MCF 10A (cell line): Measurements from ENCODE around the gene OSBPL7. TPM values are rescaled to one million over a fixed set of nuclear protein-coding genes. Genes with fewer than 3 reads are reported as not detected.

ENCODE experiments used
- BruUV-seq: library from RNA; stranded (reverse); fragments of 400-500 nt; replicated peaks from 2 replicates; lab custom pipeline; 2021; lab: Mats Ljungman, UMichigan
- CTCF ChIA-PET: fragments of 300-600 bp; sonication (Branson Sonifier 250); formaldehyde crosslinking; extraction: SDS; loops from one replicate; lab custom pipeline; 2021; ENCODE audit warnings: antibody characterized with exemption, inconsistent platforms; lab: Yijun Ruan, JAX
- POLR2A ChIA-PET: fragments of 300-600, 350-650 bp; sonication (Branson Sonifier 250); formaldehyde crosslinking; extraction: SDS; loops from one replicate; lab custom pipeline; 2020; ENCODE audit warnings: antibody characterized with exemption, inconsistent platforms; lab: Yijun Ruan, JAX
- DNase-seq: peaks from one replicate; pipeline ENCODE4 v3.0.0-alpha.2; 2018; ENCODE audit not compliant: unreplicated experiment
- H3K27ac Mint-ChIP-seq: one replicate; pipeline ENCODE4 v1.8.0; 2022; ENCODE audit warnings: mild to moderate bottlenecking, low read depth, mixed read lengths; ENCODE audit not compliant: unreplicated experiment
- H3K27me3 Mint-ChIP-seq: one replicate; pipeline ENCODE4 v1.8.0; 2022; ENCODE audit warnings: mixed read lengths; ENCODE audit not compliant: insufficient read depth, unreplicated experiment
- H3K36me3 Mint-ChIP-seq: one replicate; pipeline ENCODE4 v1.8.0; 2022; ENCODE audit warnings: mild to moderate bottlenecking, moderate library complexity, mixed read lengths; ENCODE audit not compliant: insufficient read depth, unreplicated experiment
- H3K4me1 Mint-ChIP-seq: one replicate; pipeline ENCODE4 v1.8.0; 2022; ENCODE audit warnings: mixed read lengths; ENCODE audit not compliant: insufficient read depth, unreplicated experiment
- H3K4me3 Mint-ChIP-seq: one replicate; pipeline ENCODE4 v1.8.0; 2022; ENCODE audit warnings: mild to moderate bottlenecking, moderate library complexity, mixed read lengths; ENCODE audit not compliant: unreplicated experiment
- H3K9me3 Mint-ChIP-seq: one replicate; pipeline ENCODE4 v1.8.0; 2022; ENCODE audit warnings: mixed read lengths; ENCODE audit not compliant: unreplicated experiment
- intact Hi-C: fragments of 100-400 bp; cut with micrococcal nuclease; formaldehyde crosslinking; loops from 2 replicates; pipeline ENCODE4 v1.14.1; 2022
- total RNA-seq: library from RNA; stranded (reverse); gene quantifications from 2 replicates; pipeline ENCODE4 v1.2.3, GENCODE V29; 2022
- TF ChIP-seq, protein P1 (sequence below): fragments of 200-600 bp; IDR thresholded peaks from one replicate; pipeline ENCODE4 v1.8.0; 2022; ENCODE audit warnings: antibody characterized with exemption, mild to moderate bottlenecking; ENCODE audit not compliant: unreplicated experiment

The OSBPL7 gene
- total RNA-seq, 1 experiment from 2014 or later: 4.7 TPM

GRCh38 chr17:47844814-47845715 lies 23.5 kb upstream of the OSBPL7 start:
- no peaks in the 10 kb centered on the region for H3K36me3 Mint-ChIP-seq
- intact Hi-C loops: no loop called here
- TF ChIP-seq, protein P1, sequence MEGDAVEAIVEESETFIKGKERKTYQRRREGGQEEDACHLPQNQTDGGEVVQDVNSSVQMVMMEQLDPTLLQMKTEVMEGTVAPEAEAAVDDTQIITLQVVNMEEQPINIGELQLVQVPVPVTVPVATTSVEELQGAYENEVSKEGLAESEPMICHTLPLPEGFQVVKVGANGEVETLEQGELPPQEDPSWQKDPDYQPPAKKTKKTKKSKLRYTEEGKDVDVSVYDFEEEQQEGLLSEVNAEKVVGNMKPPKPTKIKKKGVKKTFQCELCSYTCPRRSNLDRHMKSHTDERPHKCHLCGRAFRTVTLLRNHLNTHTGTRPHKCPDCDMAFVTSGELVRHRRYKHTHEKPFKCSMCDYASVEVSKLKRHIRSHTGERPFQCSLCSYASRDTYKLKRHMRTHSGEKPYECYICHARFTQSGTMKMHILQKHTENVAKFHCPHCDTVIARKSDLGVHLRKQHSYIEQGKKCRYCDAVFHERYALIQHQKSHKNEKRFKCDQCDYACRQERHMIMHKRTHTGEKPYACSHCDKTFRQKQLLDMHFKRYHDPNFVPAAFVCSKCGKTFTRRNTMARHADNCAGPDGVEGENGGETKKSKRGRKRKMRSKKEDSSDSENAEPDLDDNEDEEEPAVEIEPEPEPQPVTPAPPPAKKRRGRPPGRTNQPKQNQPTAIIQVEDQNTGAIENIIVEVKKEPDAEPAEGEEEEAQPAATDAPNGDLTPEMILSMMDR: peak; percentile 36
- no peak for DNase-seq
- peaks cover 15% of the 10 kb centered on the region for H3K4me1 Mint-ChIP-seq
- ChIA-PET CTCF (interaction anchor here (0.5 to 18.5 kb wide), 13 partner anchors 8 to 1286 kb away, joined by 3 to 523 read pairs (median 4); partner anchors contain the start of gene SP2), POLR2A (interaction anchor here (8.0 kb wide), 1 partner anchor 47 kb away, joined by 178 read pairs; the partner anchor contains the start of gene SP2)
- H3K27me3 Mint-ChIP-seq: no peaks in the 10 kb centered on the region
- BruUV-seq: no TSS peak
- no peaks in the 10 kb centered on the region for H3K9me3 Mint-ChIP-seq
- no peak overlapping the region for H3K27ac Mint-ChIP-seq
- no peak overlapping the region for H3K4me3 Mint-ChIP-seq

DNA sequence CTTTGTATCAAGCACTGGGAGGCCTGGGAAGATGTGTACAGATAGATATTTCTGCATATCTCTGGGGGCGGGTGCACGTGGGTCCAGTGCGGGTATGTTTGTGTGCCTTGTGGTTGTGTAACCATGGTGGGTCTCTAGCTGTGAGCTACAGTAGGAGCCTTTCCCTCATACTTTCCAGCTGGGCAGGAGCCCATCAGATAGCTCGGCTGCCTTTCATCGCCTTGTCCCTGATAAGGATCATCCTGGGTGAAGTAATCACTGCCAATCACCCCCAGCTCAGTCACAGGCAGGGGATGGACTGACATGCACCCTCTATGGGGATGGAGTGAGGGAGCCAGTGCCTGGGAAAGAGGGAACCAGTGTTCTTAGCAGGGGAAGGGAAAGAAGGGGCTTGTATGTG lies 22.6 kb upstream of the OSBPL7 start:
- no peak overlapping the region for H3K4me3 Mint-ChIP-seq

GRCh38 chr17:47843391-47843730 lies 21.8 kb upstream of the OSBPL7 start:
- Mint-ChIP-seq H3K4me1 (peaks cover 7% of the 10 kb centered on the region), H3K27ac (no peak overlapping the region), H3K9me3 (no peaks in the 10 kb centered on the region), H3K27me3 (no peaks in the 10 kb centered on the region), H3K4me3 (no peak overlapping the region), H3K36me3 (no peaks in the 10 kb centered on the region)
- CTCF ChIA-PET: interaction anchor here (0.6 to 18.5 kb wide), 13 partner anchors 9 to 175 kb away, joined by 3 to 523 read pairs (median 5); partner anchors contain the start of genes CDK5RAP3 and SP2
- no peak for DNase-seq
- POLR2A ChIA-PET: interaction anchor here (0.7 to 8.0 kb wide), 7 partner anchors 12 to 181 kb away, joined by 3 to 178 read pairs (median 5); partner anchors contain the start of genes LRRC46, MRPL10 and SP2
- no TSS peak for BruUV-seq
- intact Hi-C loops: loop anchor here (1.0 kb wide), 3 partner anchors 47 to 175 kb away; no protein-coding TSS in a partner anchor
- TF ChIP-seq, protein P1: no peak

More for the DNA sequence above, 22.6 kb upstream of the OSBPL7 start:
- DNase-seq: no peak
- ChIA-PET POLR2A (interaction anchor here (8.0 kb wide), 1 partner anchor 47 kb away, joined by 178 read pairs; the partner anchor contains the start of gene SP2), CTCF (interaction anchor here (0.6 to 18.5 kb wide), 7 partner anchors 11 to 174 kb away, joined by 3 to 523 read pairs (median 6); partner anchors contain the start of gene SP2)
- BruUV-seq: no TSS peak
- Mint-ChIP-seq H3K27ac (no peak overlapping the region), H3K36me3 (no peaks in the 10 kb centered on the region), H3K9me3 (no peaks in the 10 kb centered on the region), H3K27me3 (no peaks in the 10 kb centered on the region), H3K4me1 (peaks cover 7% of the 10 kb centered on the region)
- TF ChIP-seq, protein P1: no peak
- intact Hi-C loops: no loop called here
